ENCODE results near the gene PNPLA3.
"Not testable (repeated sequence)": the region's sequence is repeated elsewhere in the genome, so short reads cannot be mapped to it uniquely, and the experiment has no call there.

Gene PNPLA3

DNA sequence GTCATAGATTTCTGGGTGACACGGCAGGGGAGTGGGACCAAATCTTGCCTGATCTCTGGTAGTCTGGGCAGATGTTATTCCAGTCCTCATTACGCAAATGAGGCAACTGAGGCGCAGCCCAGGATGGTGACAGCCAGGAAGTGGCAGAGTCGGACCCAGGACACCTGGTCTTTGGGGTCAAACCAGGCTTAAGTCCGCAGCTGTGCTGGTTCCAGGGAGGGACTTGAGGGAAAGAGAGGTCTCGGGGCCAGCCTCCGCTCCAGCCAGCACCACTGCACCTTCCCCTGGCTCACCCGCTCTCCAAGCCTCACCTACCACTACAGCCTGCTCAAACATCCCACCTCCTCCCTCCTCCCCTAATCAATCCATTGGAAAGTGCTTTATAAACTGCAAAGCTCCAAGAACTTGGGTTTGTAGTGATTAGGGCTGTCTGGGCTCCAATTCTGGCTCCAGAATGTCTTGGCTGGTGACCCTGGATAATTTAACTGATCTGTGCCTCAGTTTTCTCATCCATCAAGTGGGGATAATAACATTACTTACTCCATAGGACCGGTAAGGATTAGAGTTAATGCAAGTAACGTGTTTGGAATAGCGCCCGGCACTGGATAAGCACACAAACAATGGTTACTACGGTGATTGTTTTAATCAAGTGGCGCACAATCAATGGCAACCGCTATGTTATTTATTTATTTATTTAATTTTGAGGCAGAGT, 31.3 kb upstream of the PNPLA3 start:
- no peak overlapping the region for H3K9ac ChIP-seq (ENCODE audit: low read length)
- H3K4me3 ChIP-seq (ENCODE audit: low read depth in 1 of 2, low read length in 2 of 2), result no peak overlapping the region

DNA sequence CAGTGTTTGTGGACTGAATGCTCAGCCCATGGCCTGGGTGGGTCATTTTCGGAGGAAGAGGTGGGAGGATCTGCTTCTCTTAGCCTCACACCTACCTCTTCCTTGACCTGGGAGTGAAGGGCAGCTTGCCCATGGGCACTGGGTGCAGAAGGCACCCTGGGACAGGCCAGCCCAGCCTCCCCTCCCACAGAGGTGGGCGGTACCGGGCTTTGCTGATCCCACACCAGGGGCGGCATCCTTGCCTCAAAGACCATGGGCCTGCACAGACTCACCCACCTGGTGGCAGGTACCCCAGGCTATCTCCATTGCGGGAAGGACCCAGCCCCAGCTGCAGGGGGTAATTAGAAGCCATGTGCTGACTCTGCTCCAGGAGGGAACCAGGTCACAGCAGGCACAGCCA, 30.3 kb upstream of the PNPLA3 start:
- Histone ChIP-seq H3K27me3 (ENCODE audit: control insufficient read depth in 1 of 2, insufficient read depth in 2 of 2, low read length in 2 of 2) (peaks cover 11 to 49% of the 10 kb centered on the region in 2 donors), H3K4me1 (ENCODE audit: insufficient read depth, low read length) (no peaks in the 10 kb centered on the region), H3K9me3 (ENCODE audit: low read length) (no peaks in the 10 kb centered on the region), H3K9ac (ENCODE audit: low read length) (no peak overlapping the region), H3K36me3 (ENCODE audit: insufficient read depth, low read length) (no peaks in the 10 kb centered on the region), H3K27ac (ENCODE audit: low read depth, low read length) (no peak overlapping the region), H3K4me3 (ENCODE audit: low read depth in 1 of 2, low read length in 2 of 2) (no peak overlapping the region)

More for the DNA sequence above, 31.3 kb upstream of the PNPLA3 start:
- Histone ChIP-seq H3K4me1 (ENCODE audit: insufficient read depth, low read length) (no peaks in the 10 kb centered on the region), H3K27me3 (ENCODE audit: control insufficient read depth in 1 of 2, insufficient read depth in 2 of 2, low read length in 2 of 2) (peaks cover 11 to 55% of the 10 kb centered on the region in 2 donors), H3K36me3 (ENCODE audit: insufficient read depth, low read length) (no peaks in the 10 kb centered on the region), H3K27ac (ENCODE audit: low read depth, low read length) (no peak overlapping the region), H3K9me3 (ENCODE audit: low read length) (no peaks in the 10 kb centered on the region)

- Histone ChIP-seq H3K27ac (ENCODE audit: low read depth, low read length) (no peak overlapping the region), H3K4me3 (ENCODE audit: low read depth in 1 of 2, low read length in 2 of 2) (no peak overlapping the region), H3K9ac (ENCODE audit: low read length) (no peak overlapping the region), H3K36me3 (ENCODE audit: insufficient read depth, low read length) (no peaks in the 10 kb centered on the region), H3K4me1 (ENCODE audit: insufficient read depth, low read length) (no peaks in the 10 kb centered on the region), H3K27me3 (ENCODE audit: control insufficient read depth in 1 of 2, insufficient read depth in 2 of 2, low read length in 2 of 2) (peaks cover 11 to 44% of the 10 kb centered on the region in 2 donors), H3K9me3 (ENCODE audit: low read length) (no peaks in the 10 kb centered on the region)
These were observed 29.5 kb upstream of the PNPLA3 start for GRCh38 chr22:43894122-43894521.

- H3K27ac ChIP-seq (ENCODE audit: low read depth, low read length), result no peak overlapping the region
- no peaks in the 10 kb centered on the region for H3K36me3 ChIP-seq (ENCODE audit: insufficient read depth, low read length)
- H3K27me3 ChIP-seq (ENCODE audit: control insufficient read depth in 1 of 2, insufficient read depth in 2 of 2, low read length in 2 of 2), result peaks cover 0 to 25% of the 10 kb centered on the region in 2 donors
- H3K9me3 ChIP-seq (ENCODE audit: low read length), result no peaks in the 10 kb centered on the region
- H3K9ac ChIP-seq (ENCODE audit: low read length), result no peak overlapping the region
- H3K4me3 ChIP-seq (ENCODE audit: low read depth in 1 of 2, low read length in 2 of 2), result no peak overlapping the region
- no peaks in the 10 kb centered on the region for H3K4me1 ChIP-seq (ENCODE audit: insufficient read depth, low read length)
These were observed 27.5 kb upstream of the PNPLA3 start for GRCh38 chr22:43895986-43896645.

DNA sequence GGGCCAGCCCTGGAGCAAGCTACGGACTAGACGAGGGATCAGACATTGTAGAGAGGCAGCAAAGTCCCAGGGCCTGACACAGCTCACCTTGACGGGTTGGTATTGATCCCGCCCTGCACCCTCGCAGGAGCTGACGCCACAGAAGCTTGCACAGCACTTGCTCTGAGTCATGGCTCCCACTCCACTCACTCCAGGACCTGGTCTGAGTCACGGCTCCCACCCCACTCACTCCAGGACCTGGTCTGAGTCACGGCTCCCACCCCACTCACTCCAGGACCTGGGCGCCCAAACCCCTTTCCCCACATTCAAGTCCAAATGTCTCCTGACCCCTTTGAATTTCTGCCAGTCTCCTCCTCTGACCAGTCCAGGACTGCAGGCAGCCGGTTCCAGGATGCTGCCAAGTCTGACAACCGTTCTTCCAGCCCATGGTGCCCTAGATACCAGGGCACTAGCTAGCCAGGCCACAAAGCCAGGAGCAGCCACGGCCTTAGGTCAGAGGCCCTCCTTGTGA, 25.8 kb upstream of the PNPLA3 start:
- no peak overlapping the region for H3K9ac ChIP-seq (ENCODE audit: low read length)

DNA sequence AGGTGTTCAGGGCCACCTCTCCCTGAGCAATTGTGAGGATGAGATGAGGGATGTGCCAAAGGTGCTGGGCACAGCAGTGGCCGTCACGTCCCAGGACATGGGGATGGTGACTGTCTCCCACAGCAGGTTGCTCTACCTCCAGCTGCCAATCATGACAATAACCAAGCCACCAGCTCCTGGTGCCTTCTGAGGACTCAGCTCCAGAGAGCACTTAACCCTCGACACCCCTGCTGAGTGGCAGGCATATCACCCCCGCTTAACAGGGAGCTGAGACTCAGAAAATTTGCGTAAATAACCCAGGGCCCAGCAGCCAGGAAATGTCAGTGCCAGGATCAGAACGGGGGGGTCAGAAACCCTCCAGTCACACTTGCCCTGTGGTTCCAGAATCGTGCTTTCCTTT, 23.4 kb upstream of the PNPLA3 start:
- Histone ChIP-seq H3K27ac (ENCODE audit: low read depth, low read length) (no peak overlapping the region), H3K4me1 (ENCODE audit: insufficient read depth, low read length) (no peaks in the 10 kb centered on the region), H3K4me3 (ENCODE audit: low read depth in 1 of 2, low read length in 2 of 2) (no peak overlapping the region), H3K9ac (ENCODE audit: low read length) (no peak overlapping the region), H3K9me3 (ENCODE audit: low read length) (no peaks in the 10 kb centered on the region), H3K36me3 (ENCODE audit: insufficient read depth, low read length) (no peaks in the 10 kb centered on the region), H3K27me3 (ENCODE audit: control insufficient read depth in 1 of 2, insufficient read depth in 2 of 2, low read length in 2 of 2) (peaks cover 0 to 7% of the 10 kb centered on the region in 2 donors)

More for the DNA sequence above, 25.8 kb upstream of the PNPLA3 start:
- H3K36me3 ChIP-seq (ENCODE audit: insufficient read depth, low read length), result no peaks in the 10 kb centered on the region
- no peaks in the 10 kb centered on the region for H3K4me1 ChIP-seq (ENCODE audit: insufficient read depth, low read length)
- H3K4me3 ChIP-seq (ENCODE audit: low read depth in 1 of 2, low read length in 2 of 2), result no peak overlapping the region
- no peak overlapping the region for H3K27ac ChIP-seq (ENCODE audit: low read depth, low read length)
- no peaks in the 10 kb centered on the region for H3K9me3 ChIP-seq (ENCODE audit: low read length)
- H3K27me3 ChIP-seq (ENCODE audit: control insufficient read depth in 1 of 2, insufficient read depth in 2 of 2, low read length in 2 of 2), result peaks cover 0 to 11% of the 10 kb centered on the region in 2 donors

GRCh38 chr22:43901976-43902643, 21.5 kb upstream of the PNPLA3 start:
- Histone ChIP-seq H3K27ac (ENCODE audit: low read depth, low read length) (no peak overlapping the region), H3K4me1 (ENCODE audit: insufficient read depth, low read length) (no peaks in the 10 kb centered on the region), H3K27me3 (ENCODE audit: control insufficient read depth in 1 of 2, insufficient read depth in 2 of 2, low read length in 2 of 2) (peaks cover 0 to 7% of the 10 kb centered on the region in 2 donors), H3K9me3 (ENCODE audit: low read length) (no peaks in the 10 kb centered on the region), H3K9ac (ENCODE audit: low read length) (no peak overlapping the region), H3K36me3 (ENCODE audit: insufficient read depth, low read length) (no peaks in the 10 kb centered on the region), H3K4me3 (ENCODE audit: low read depth in 1 of 2, low read length in 2 of 2) (no peak overlapping the region)

- H3K4me1 ChIP-seq (ENCODE audit: insufficient read depth, low read length); H3K4me3 ChIP-seq (ENCODE audit: low read depth in 1 of 2, low read length in 2 of 2); H3K27me3 ChIP-seq (ENCODE audit: control insufficient read depth in 1 of 2, insufficient read depth in 2 of 2, low read length in 2 of 2); H3K9ac ChIP-seq (ENCODE audit: low read length); H3K27ac ChIP-seq (ENCODE audit: low read depth, low read length); H3K9me3 ChIP-seq (ENCODE audit: low read length); H3K36me3 ChIP-seq (ENCODE audit: insufficient read depth, low read length): not testable (repeated sequence)
These were observed 20.6 kb upstream of the PNPLA3 start for GRCh38 chr22:43903033-43903432.

DNA sequence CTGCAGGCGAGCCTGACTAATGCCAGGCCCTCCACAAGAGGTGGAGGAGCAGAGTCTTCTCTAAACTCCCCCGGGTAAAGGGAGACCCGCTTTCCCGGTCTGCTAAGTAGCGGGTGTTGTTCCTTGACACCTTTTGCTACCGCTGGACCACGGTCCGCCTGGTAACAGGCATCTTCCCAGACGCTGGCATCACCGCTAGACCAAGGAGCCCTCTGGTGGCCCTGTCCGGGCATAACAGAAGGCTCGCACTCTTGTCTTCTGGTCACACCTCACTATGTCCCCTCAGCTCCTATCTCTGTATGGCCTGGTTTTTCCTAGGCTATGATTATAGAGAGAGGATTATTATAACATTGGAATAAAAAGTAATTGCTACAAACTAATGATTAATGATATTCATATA, 19.2 kb upstream of the PNPLA3 start:
- H3K9me3 ChIP-seq (ENCODE audit: low read length); H3K9ac ChIP-seq (ENCODE audit: low read length); H3K4me3 ChIP-seq (ENCODE audit: low read depth in 1 of 2, low read length in 2 of 2); H3K36me3 ChIP-seq (ENCODE audit: insufficient read depth, low read length); H3K4me1 ChIP-seq (ENCODE audit: insufficient read depth, low read length); H3K27ac ChIP-seq (ENCODE audit: low read depth, low read length); H3K27me3 ChIP-seq (ENCODE audit: control insufficient read depth in 1 of 2, insufficient read depth in 2 of 2, low read length in 2 of 2): not testable (repeated sequence)

DNA sequence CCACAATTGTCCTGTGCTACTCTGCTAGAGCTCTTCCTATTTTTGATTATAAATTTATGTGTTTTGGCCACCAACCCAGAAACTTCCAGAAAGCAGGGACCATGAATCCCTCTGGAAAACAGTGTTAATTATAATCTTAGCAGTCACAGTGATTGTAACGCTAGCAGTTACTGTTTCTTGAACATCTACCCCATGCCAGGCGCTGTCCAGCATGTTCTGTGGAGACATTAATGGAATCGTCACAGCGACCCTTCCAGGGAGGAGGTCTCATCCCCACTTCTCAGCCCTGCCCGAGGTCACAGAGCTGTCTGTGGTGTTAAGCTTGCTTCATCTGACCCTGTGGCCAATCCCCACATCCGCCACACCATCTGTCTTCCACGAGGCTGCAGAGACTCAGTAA, 17.9 kb upstream of the PNPLA3 start:
- no peaks in the 10 kb centered on the region for H3K9me3 ChIP-seq (ENCODE audit: low read length)
- no peak overlapping the region for H3K4me3 ChIP-seq (ENCODE audit: low read depth in 1 of 2, low read length in 2 of 2)
- H3K4me1 ChIP-seq (ENCODE audit: insufficient read depth, low read length), result no peaks in the 10 kb centered on the region
- H3K36me3 ChIP-seq (ENCODE audit: insufficient read depth, low read length), result no peaks in the 10 kb centered on the region
- no peak overlapping the region for H3K27ac ChIP-seq (ENCODE audit: low read depth, low read length)
- peaks cover 0 to 7% of the 10 kb centered on the region in 2 donors for H3K27me3 ChIP-seq (ENCODE audit: control insufficient read depth in 1 of 2, insufficient read depth in 2 of 2, low read length in 2 of 2)
- H3K9ac ChIP-seq (ENCODE audit: low read length), result no peak overlapping the region

DNA sequence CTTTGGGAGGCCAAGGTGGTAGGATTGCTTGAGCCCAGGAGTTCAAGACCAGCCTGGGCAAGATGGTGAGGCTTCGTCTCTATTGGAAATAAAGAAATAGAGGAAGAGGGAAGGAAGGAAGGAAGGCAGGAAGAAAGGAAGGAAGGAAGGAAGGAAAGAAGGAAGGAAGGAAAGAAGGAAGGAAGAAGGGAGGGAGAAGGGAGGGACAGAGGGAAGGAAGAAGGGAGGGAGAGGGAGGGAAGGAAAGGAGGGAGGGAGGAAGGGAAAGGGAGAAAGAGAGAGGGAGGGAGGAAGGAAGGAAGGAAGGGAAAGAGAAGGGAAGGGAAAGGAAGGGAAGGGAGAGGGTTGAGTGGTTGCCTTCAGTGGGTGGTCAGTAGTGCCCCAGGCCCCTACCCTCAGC, 13.9 kb upstream of the PNPLA3 start:
- no peaks in the 10 kb centered on the region for H3K36me3 ChIP-seq (ENCODE audit: insufficient read depth, low read length)
- no peak overlapping the region for H3K9ac ChIP-seq (ENCODE audit: low read length)
- H3K27me3 ChIP-seq (ENCODE audit: control insufficient read depth in 1 of 2, insufficient read depth in 2 of 2, low read length in 2 of 2), result peaks cover 0 to 3% of the 10 kb centered on the region in 2 donors
- H3K4me1 ChIP-seq (ENCODE audit: insufficient read depth, low read length), result no peaks in the 10 kb centered on the region
- no peak overlapping the region for H3K4me3 ChIP-seq (ENCODE audit: low read depth in 1 of 2, low read length in 2 of 2)
- H3K9me3 ChIP-seq (ENCODE audit: low read length), result no peaks in the 10 kb centered on the region
- H3K27ac ChIP-seq (ENCODE audit: low read depth, low read length), result no peak overlapping the region
